ENCODE data around the gene OBP2B. TPM values are rescaled to one million over a fixed set of nuclear protein-coding genes. Genes with fewer than 3 reads are reported as not detected.

The OBP2B gene
- total RNA-seq, 2 donors from 2014 or later: not detected

DNA sequence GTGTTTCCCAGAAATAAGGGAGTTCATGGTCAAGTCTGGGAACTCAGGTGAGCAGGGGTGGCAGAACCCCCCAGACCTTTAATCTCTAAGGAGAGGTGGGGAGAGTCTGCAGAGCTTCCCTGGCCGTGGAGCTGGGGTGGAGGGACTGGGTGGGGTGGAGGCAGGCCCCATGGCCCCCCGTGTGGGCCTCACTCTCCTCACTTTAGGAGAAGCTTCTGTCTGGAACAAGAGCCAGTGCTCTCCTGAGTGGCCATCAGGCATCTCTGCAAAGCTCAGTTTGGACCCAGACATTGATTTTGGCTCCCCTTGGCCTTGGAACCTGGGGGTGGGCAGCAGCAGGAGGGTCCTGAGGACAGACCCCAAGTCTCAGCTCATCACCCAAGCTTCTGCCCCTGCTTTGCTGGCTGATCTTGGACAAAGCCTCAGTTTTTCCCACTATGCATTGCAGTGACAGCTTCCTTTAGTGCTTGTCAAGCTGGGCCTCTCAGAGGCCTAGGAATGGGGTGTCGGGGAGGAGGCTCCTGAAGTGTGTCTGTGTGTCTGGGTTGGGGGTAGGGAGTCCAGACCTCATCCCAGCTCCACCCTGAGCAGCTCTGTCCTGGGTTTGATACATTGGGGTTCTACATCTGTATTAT is 41.8 kb downstream of the OBP2B start:
- Histone ChIP-seq H3K27ac (no peak overlapping the region), H3K4me1 (peaks cover 0 to 24% of the 10 kb centered on the region in 2 donors), H3K4me3 (no peak overlapping the region), H3K36me3 (no peaks in the 10 kb centered on the region), H3K9me3 (no peaks in the 10 kb centered on the region), H3K27me3 (no peaks in the 10 kb centered on the region)
- TF ChIP-seq, protein P1, sequence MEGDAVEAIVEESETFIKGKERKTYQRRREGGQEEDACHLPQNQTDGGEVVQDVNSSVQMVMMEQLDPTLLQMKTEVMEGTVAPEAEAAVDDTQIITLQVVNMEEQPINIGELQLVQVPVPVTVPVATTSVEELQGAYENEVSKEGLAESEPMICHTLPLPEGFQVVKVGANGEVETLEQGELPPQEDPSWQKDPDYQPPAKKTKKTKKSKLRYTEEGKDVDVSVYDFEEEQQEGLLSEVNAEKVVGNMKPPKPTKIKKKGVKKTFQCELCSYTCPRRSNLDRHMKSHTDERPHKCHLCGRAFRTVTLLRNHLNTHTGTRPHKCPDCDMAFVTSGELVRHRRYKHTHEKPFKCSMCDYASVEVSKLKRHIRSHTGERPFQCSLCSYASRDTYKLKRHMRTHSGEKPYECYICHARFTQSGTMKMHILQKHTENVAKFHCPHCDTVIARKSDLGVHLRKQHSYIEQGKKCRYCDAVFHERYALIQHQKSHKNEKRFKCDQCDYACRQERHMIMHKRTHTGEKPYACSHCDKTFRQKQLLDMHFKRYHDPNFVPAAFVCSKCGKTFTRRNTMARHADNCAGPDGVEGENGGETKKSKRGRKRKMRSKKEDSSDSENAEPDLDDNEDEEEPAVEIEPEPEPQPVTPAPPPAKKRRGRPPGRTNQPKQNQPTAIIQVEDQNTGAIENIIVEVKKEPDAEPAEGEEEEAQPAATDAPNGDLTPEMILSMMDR (IDR thresholded peaks at IDR 0.05): no peak
- no peak for DNase-seq (ENCODE audit: low spot score)

DNA sequence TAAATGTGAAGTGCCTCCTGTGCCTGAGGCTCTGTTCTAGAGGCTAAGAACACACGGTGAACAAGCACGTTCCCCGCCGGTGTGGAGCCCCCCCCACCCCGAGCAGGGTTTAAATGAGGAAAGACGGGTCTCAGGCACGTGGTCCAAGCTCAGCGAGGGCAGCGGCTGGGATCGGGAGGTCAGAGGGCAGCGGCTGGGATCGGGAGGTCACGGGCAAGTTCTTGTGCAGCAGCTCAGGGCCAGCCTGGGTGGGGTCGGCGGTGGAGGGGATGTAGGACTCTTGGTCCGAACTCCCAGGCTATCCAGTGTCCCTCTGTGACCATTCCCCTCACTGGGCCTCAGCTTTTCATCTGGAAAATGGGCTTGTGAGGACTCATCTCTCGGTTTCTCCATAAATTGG is 42.7 kb downstream of the OBP2B start:
- no peak for DNase-seq (ENCODE audit: low spot score)
- Histone ChIP-seq H3K4me1 (peaks cover 0 to 30% of the 10 kb centered on the region in 2 donors), H3K27me3 (no peaks in the 10 kb centered on the region), H3K4me3 (no peak overlapping the region), H3K36me3 (no peaks in the 10 kb centered on the region), H3K27ac (no peak overlapping the region), H3K9me3 (no peaks in the 10 kb centered on the region)
- TF ChIP-seq, protein P1 (IDR thresholded peaks at IDR 0.05): no peak

DNA sequence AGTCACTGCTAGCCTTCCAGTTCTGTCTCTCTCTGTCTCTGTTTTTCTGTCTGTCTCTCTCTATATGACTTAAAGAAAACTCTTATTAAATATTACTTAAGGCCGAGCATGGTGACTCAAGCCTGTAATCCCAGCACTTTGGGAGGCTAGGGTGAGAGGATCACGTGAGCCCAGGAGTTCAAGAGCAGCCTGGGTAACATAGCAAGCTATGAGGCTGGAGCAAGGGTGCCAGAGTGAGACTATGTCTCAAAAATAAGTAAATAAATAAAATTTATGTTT is 43.7 kb downstream of the OBP2B start:
- Histone ChIP-seq H3K27ac (no peak overlapping the region), H3K27me3 (no peaks in the 10 kb centered on the region), H3K4me1 (peaks cover 0 to 34% of the 10 kb centered on the region in 2 donors), H3K4me3 (no peak overlapping the region), H3K9me3 (no peaks in the 10 kb centered on the region), H3K36me3 (no peaks in the 10 kb centered on the region)
- no peak for DNase-seq (ENCODE audit: low spot score)
- TF ChIP-seq, protein P1 (IDR thresholded peaks at IDR 0.05): no peak

DNA sequence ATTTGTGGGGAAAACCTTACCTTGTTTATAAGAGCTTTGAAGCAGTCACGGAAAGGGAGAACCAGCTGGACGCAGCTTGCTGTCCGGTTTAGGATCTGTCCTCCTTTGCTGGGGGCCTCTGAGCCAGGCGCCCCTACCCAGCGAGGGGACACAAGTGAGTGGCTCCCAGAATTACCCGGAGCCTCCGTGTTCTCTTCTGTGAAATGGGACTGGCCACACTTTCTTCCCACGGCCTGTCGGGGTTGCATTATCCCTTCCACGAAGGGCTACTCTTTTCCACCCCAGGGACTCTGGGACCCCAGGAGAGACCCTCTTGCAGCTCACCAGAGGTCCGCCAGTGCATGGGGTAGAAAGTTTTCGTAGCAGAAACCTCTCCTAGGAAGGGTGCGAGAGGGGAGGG is 44.9 kb downstream of the OBP2B start:
- H3K4me3 ChIP-seq: peak overlapping the region; percentile 53 to 75
- H3K27me3 ChIP-seq: no peaks in the 10 kb centered on the region
- no peaks in the 10 kb centered on the region for H3K9me3 ChIP-seq
- H3K4me1 ChIP-seq: peaks cover 0 to 34% of the 10 kb centered on the region in 2 donors
- DNase-seq (ENCODE audit: low spot score): no peak
- H3K36me3 ChIP-seq: peaks cover 3% of the 10 kb centered on the region
- TF ChIP-seq, protein P1 (IDR thresholded peaks at IDR 0.05): no peak
- peak overlapping the region; percentile 75 to 80 for H3K27ac ChIP-seq

DNA sequence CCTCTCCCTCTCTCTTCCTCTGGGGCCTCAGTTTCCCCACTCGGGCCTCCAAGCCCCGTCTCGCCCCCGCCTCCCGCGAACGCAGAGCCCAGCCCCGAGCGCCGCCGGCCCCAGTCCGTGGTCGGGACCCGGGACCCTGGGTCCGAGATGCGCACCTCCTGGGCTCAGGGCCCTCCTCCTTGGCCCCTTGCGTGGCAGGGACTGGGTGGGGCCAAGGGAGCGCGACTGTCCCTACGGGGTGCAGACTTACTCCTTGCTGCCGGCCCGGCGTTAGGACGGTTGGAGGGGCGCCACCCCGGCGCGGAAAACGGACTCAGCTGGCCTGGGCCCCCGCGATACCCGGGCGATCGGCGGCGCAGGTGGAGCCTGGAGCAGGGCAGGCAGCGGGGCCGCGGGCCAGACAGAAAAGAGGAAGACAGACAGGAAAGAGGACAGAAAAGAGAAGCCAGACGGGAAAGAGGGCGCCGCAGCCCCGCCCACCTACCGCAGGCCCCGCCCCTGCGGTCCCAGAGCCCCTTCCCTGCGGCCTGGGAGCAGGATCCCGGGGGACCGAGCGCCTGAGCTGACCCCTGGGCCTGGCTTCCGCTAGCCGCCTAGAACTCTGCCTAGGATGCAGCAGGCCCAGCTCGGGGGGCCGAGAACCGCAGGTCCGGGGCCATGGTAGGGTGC is 45.4 kb downstream of the OBP2B start, which contains the start of gene GBGT1:
TSS of gene GBGT1 (minus strand) at position 411 of the 669 bp plus-strand sequence. CDS start 1,502 bp downstream, outside the sequence.
- DNase-seq (ENCODE audit: low spot score): no peak
- Histone ChIP-seq H3K36me3 (peaks cover 3% of the 10 kb centered on the region), H3K4me1 (peaks cover 0 to 34% of the 10 kb centered on the region in 2 donors), H3K27me3 (no peaks in the 10 kb centered on the region), H3K4me3 (peak within 1 kb of the TSS; percentile 53 to 75), H3K9me3 (no peaks in the 10 kb centered on the region), H3K27ac (peak within 1 kb of the TSS; percentile 75 to 80)
- TF ChIP-seq, protein P1 (IDR thresholded peaks at IDR 0.05): no peak
